Measurements from ENCODE around the gene CDC42BPG. TPM values are rescaled to one million over a fixed set of nuclear protein-coding genes. Genes with fewer than 3 reads are reported as not detected.

CDC42BPG gene
- total RNA-seq, 1 experiment from 2014 or later, result 24.9 TPM

GRCh38 chr11:64839887-64840782, 4.3 kb downstream of the CDC42BPG start:
- no peaks in the 10 kb centered on the region for H4K20me1 ChIP-seq (ENCODE audit: control insufficient read depth, insufficient read depth, insufficient read length)
- WGBS (ENCODE audit: extremely low coverage, insufficient read length, low lambda C conversion rate), result no CpG with 5 or more reads among the region's 24 CpGs

More at GRCh38 chr11:64839887-64840782, 4.3 kb downstream of the CDC42BPG start:
- Histone ChIP-seq H3K27ac (ENCODE audit: insufficient read length, low read depth, low read length) (no peak overlapping the region), H3K9ac (ENCODE audit: extremely low read depth, insufficient read length, low read length) (no peak overlapping the region), H4K91ac (ENCODE audit: insufficient read length, low read depth, low read length) (no peak overlapping the region), H3K14ac (ENCODE audit: insufficient read depth, low read length) (no peak overlapping the region), H3K4ac (ENCODE audit: low read depth, low read length) (no peak overlapping the region), H3K27me3 (ENCODE audit: insufficient read depth, low read length) (no peaks in the 10 kb centered on the region), H3K56ac (ENCODE audit: insufficient read length, low read depth, low read length) (no peak overlapping the region), H2BK15ac (ENCODE audit: low read depth, low read length) (no peak overlapping the region), H3K4me2 (ENCODE audit: insufficient read depth, insufficient read length, low read length) (no peak overlapping the region), H3K4me1 (ENCODE audit: insufficient read depth, low read length) (no peaks in the 10 kb centered on the region), H2BK12ac (ENCODE audit: insufficient read length, low read depth, low read length) (no peak overlapping the region), H3K79me2 (ENCODE audit: insufficient read depth, low read length) (no peaks in the 10 kb centered on the region), H2AFZ (ENCODE audit: low read length) (no peak overlapping the region), H3T11ph (ENCODE audit: low read length) (no peak overlapping the region), H2BK20ac (ENCODE audit: low read depth, low read length, poor library complexity, severe bottlenecking) (no peak overlapping the region), H3K79me1 (ENCODE audit: insufficient read depth, low read depth, low read length, poor library complexity, severe bottlenecking) (no peaks in the 10 kb centered on the region), H3K23me2 (ENCODE audit: insufficient read length, low read depth, low read length, poor library complexity, severe bottlenecking) (peaks cover 6% of the 10 kb centered on the region), H2BK5ac (ENCODE audit: insufficient read length, low read length) (no peak overlapping the region), H2BK120ac (ENCODE audit: low read depth, low read length, poor library complexity, severe bottlenecking) (no peak overlapping the region), H4K8ac (replicated peaks; ENCODE audit: insufficient read length, low read depth, low read length) (no peak overlapping the region), H3K18ac (ENCODE audit: insufficient read length, low read depth, low read length) (no peak overlapping the region), H3K9me3 (ENCODE audit: control insufficient read depth, low read depth, low read length) (no peaks in the 10 kb centered on the region), H2AK5ac (ENCODE audit: insufficient read length, low read length) (no peak overlapping the region), H4K5ac (ENCODE audit: insufficient read length, low read depth, low read length) (no peak overlapping the region), H3K23ac (ENCODE audit: insufficient read length, low read depth, low read length) (no peak overlapping the region)
- peaks cover 2% of the 10 kb centered on the region for H3K27me3 Mint-ChIP-seq (ENCODE audit: low read depth)
- H3K9me3 Mint-ChIP-seq, result no peaks in the 10 kb centered on the region; a peak in 2 of 5 replicates
- no peak for DNase-seq
- H3K4me1 Mint-ChIP-seq, result peaks cover 20 to 29% of the 10 kb centered on the region in 2 experiments
- no peak overlapping the region for H3K4me3 Mint-ChIP-seq
- no peak for TF ChIP-seq CTCF (conservative IDR thresholded peaks at IDR 0.05)
- H3K36me3 Mint-ChIP-seq (ENCODE audit: insufficient read depth in 1 of 3, low read depth in 3 of 3), result peaks cover 0 to 21% (median 5%) of the 10 kb centered on the region in 3 experiments; a peak in 5 of 7 replicates
- H3K27ac Mint-ChIP-seq, result no peak overlapping the region
